HG03103 (cell line): ENCODE results near the gene FGF10.

Experiments
- ATAC-seq: cut with Tn5 transposase; IDR thresholded peaks from one replicate; pipeline ENCODE4 v1.9.1; 2021; ENCODE audit warnings: low read depth; ENCODE audit not compliant: unreplicated experiment

The FGF10 gene

DNA sequence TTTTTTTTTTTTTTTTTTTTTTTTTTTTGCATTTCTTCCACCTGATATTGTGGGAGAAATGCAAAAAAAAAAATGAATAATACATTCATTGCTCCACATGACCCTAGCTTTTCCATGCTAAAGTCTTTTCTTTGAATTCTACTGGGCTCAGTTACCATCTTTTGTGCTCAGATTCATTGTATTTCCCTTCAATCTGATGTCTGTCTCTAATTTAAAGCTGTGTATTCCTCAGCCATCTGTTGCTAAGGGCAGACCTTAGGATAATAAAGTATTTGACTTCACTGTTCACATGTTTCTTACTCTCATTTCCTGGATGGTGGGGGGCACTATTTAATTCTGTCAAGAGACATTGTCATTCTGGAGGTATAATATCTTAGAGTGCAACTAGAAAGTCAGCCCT lies 123.5 kb downstream of the FGF10 start:
- ATAC-seq: no peak

DNA sequence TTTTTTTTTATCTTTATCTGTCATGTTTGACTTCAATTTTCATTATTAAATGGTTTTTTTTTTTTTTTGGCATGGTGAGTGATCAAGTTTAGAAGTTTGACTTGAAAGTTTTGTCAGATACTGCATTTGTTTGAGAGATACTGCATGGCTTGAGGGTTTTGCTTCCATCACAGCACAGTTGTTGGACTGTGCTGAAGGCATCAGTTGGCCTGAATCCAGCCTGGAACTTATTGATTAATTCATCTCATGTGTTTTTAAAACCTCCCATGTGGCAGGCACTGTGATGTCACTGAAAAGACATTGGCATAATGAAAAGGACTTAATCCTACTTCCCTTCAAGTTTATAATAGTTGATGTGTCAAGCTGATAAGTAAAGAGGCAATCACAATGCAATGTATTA lies 128.4 kb downstream of the FGF10 start:
- ATAC-seq: no peak

DNA sequence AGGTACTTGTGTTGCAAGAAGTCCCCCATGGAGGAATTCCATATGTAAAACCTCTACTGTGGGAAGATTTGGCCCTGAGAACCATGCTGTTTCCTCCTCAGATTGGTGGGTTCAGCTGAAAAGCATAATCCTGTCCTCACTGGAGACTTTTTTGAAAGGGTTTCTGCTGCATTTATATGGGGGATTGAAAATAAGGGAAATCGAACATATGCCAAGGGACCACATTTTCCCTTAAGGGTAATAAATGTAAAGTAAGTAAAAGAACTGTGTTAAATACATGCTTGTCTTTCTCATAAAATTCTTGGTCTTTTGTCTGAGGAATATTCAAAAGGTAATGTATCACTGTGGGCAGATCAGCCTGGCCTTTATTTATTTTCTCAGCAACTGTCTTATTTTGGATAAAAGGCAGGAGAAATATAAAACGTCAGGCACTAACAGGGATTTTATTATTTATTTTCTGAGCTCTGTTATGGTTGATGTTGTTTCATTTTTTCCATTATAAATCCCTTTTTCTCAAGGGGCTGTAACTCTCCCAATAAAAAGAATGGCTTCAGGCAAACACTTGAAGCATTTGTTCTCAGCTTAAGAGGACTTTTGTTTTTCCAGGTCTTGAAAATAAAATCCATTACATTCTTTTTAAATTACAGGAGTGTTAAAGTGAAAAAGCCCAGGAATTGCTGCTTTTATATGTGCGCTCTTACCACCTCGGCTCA lies 131.4 kb downstream of the FGF10 start:
- ATAC-seq: no peak

DNA sequence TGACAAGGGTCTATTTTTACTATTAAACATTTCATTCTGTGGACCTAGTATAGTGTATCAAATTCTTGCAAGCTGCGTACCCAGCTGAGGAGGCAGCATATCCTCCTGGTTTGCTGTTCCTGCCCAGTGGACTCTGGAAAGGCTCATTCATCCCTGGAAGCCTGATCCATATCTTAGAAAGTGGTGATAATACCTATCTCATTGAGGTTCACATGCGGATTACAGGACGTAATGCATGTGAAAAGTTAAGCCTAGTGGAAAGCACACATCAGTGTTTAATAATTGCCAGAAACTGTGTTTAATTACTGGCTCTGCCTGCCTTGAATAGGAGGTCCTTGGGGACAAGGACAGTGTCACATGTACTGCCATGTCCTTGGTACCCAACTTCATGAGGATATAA lies 132.0 kb downstream of the FGF10 start:
- ATAC-seq: no peak
